ENCODE data around the gene KRT4.

KRT4 gene

GRCh38 chr12:52835271-52836041 is 21.5 kb upstream of the KRT4 start:
- no peaks in the 10 kb centered on the region for H3K9me3 Mint-ChIP-seq
- H3K4me3 Mint-ChIP-seq = no peak overlapping the region
- no peaks in the 10 kb centered on the region for H3K36me3 Mint-ChIP-seq (ENCODE audit: low read depth)
- H3K27me3 Mint-ChIP-seq (ENCODE audit: low read depth) = peaks cover 20% of the 10 kb centered on the region
- TF ChIP-seq CTCF (IDR thresholded peaks at IDR 0.05; ENCODE audit: unreplicated experiment in 3 of 3) = no peak
- H3K4me1 Mint-ChIP-seq = no peaks in the 10 kb centered on the region
- no peak overlapping the region for H3K27ac Mint-ChIP-seq

- Mint-ChIP-seq H3K27me3 (ENCODE audit: low read depth) (peaks cover 20% of the 10 kb centered on the region), H3K9me3 (no peaks in the 10 kb centered on the region), H3K4me3 (no peak overlapping the region), H3K27ac (no peak overlapping the region), H3K36me3 (ENCODE audit: low read depth) (no peaks in the 10 kb centered on the region), H3K4me1 (no peaks in the 10 kb centered on the region)
- no peak for TF ChIP-seq CTCF (IDR thresholded peaks at IDR 0.05; ENCODE audit: unreplicated experiment in 3 of 3)
Measured at GRCh38 chr12:52834727-52835001, 20.7 kb upstream of the KRT4 start.

GRCh38 chr12:52833922-52834726 is 20.2 kb upstream of the KRT4 start, which contains the start of gene KRT79:
KRT79 (minus strand) TSS chr12:52834311; CDS start chr12:52834260, 51 bp downstream.
- TF ChIP-seq CTCF (IDR thresholded peaks at IDR 0.05; ENCODE audit: unreplicated experiment in 3 of 3) = no peak
- H3K27me3 Mint-ChIP-seq (ENCODE audit: low read depth) = peaks cover 23% of the 10 kb centered on the region
- no peaks in the 10 kb centered on the region for H3K36me3 Mint-ChIP-seq (ENCODE audit: low read depth)
- no peak within 1 kb of the TSS for H3K4me3 Mint-ChIP-seq
- no peaks in the 10 kb centered on the region for H3K4me1 Mint-ChIP-seq
- H3K9me3 Mint-ChIP-seq = no peaks in the 10 kb centered on the region
- H3K27ac Mint-ChIP-seq = no peak within 1 kb of the TSS

GRCh38 chr12:52832985-52833905 is 19.3 kb upstream of the KRT4 start:
- Mint-ChIP-seq H3K9me3 (no peaks in the 10 kb centered on the region), H3K4me3 (no peak overlapping the region), H3K36me3 (ENCODE audit: low read depth) (no peaks in the 10 kb centered on the region), H3K27ac (no peak overlapping the region), H3K27me3 (ENCODE audit: low read depth) (peaks cover 17% of the 10 kb centered on the region), H3K4me1 (no peaks in the 10 kb centered on the region)
- no peak for TF ChIP-seq CTCF (IDR thresholded peaks at IDR 0.05; ENCODE audit: unreplicated experiment in 3 of 3)

GRCh38 chr12:52832451-52832850 is 18.5 kb upstream of the KRT4 start:
- no peak for TF ChIP-seq CTCF (IDR thresholded peaks at IDR 0.05; ENCODE audit: unreplicated experiment in 3 of 3)
- H3K27ac Mint-ChIP-seq = no peak overlapping the region
- H3K9me3 Mint-ChIP-seq = no peaks in the 10 kb centered on the region
- no peaks in the 10 kb centered on the region for H3K36me3 Mint-ChIP-seq (ENCODE audit: low read depth)
- no peaks in the 10 kb centered on the region for H3K4me1 Mint-ChIP-seq
- H3K27me3 Mint-ChIP-seq (ENCODE audit: low read depth) = peaks cover 12% of the 10 kb centered on the region
- H3K4me3 Mint-ChIP-seq = no peak overlapping the region
